Stimulated activated CD4-positive, alpha-beta T cell treated with anti-CD3 and anti-CD28 coated beads, Interleukin-12 subunit alpha, Interleukin-12 subunit beta, amount 100 ng/mL, for 4 hours (primary cell): ENCODE data around the gene DHFR.
"Not testable (repeated sequence)": the region's sequence is repeated elsewhere in the genome, so short reads cannot be mapped to it uniquely, and the experiment has no call there.

Experiments
- DNase-seq: peaks from one replicate; pipeline ENCODE4 v3.0.0-alpha.2; 2020

Gene DHFR

GRCh38 chr5:80654391-80655230 is at the start of gene DHFR, which contains the start of gene MSH3:
Gene DHFR, minus strand, starts transcription at chr5:80654983. Its CDS starts 494 bp downstream, at chr5:80654489.
Gene MSH3, plus strand, starts transcription at chr5:80654652. Its CDS starts 76 bp downstream, at chr5:80654728.
- peak; percentile 87 for DNase-seq

GRCh38 chr5:80704221-80704620 is 49.4 kb upstream of the DHFR start:
- no peak for DNase-seq

GRCh38 chr5:80703747-80704146 is 49.0 kb upstream of the DHFR start:
- no peak for DNase-seq

- no peak for DNase-seq
Observed at GRCh38 chr5:80703291-80703690, 48.5 kb upstream of the DHFR start.

GRCh38 chr5:80701597-80701996 is 46.8 kb upstream of the DHFR start:
- DNase-seq, result no peak

GRCh38 chr5:80698369-80698768 is 43.6 kb upstream of the DHFR start:
- no peak for DNase-seq

GRCh38 chr5:80697100-80697499 is 42.3 kb upstream of the DHFR start:
- DNase-seq, result no peak

GRCh38 chr5:80696450-80696849 is 41.7 kb upstream of the DHFR start:
- no peak for DNase-seq

- DNase-seq, result no peak
Observed at GRCh38 chr5:80695666-80696065, 40.9 kb upstream of the DHFR start.

GRCh38 chr5:80689627-80690026 is 34.8 kb upstream of the DHFR start:
- no peak for DNase-seq

GRCh38 chr5:80688648-80689420 is 34.1 kb upstream of the DHFR start:
- no peak for DNase-seq

- no peak for DNase-seq
Observed at GRCh38 chr5:80686757-80687156, 32.0 kb upstream of the DHFR start.

GRCh38 chr5:80676706-80677105 is 21.9 kb upstream of the DHFR start:
- DNase-seq, result no peak

- DNase-seq, result peak; percentile 59
Observed at GRCh38 chr5:80672140-80672736, 17.5 kb upstream of the DHFR start.

- no peak for DNase-seq
Observed at GRCh38 chr5:80668016-80668969, 13.5 kb upstream of the DHFR start.

GRCh38 chr5:80667384-80667783 is 12.6 kb upstream of the DHFR start:
- no peak for DNase-seq

GRCh38 chr5:80665057-80665456 is 10.3 kb upstream of the DHFR start:
- DNase-seq, result no peak

- DNase-seq, result no peak
Observed at GRCh38 chr5:80662108-80662507, 7.3 kb upstream of the DHFR start.

GRCh38 chr5:80660661-80661060 is 5.9 kb upstream of the DHFR start:
- DNase-seq, result not testable (repeated sequence)

GRCh38 chr5:80659106-80659505 is 4.3 kb upstream of the DHFR start:
- no peak for DNase-seq

- no peak for DNase-seq
Observed at GRCh38 chr5:80656425-80656824, 1.6 kb upstream of the DHFR start.

- no peak for DNase-seq
Observed at GRCh38 chr5:80655231-80655774, 520 bp upstream of the DHFR start.
